NCI-H2029 (cell line): ENCODE measurements around the gene CALHM2.

Experiments used
- DNase-seq: peaks from one replicate; lab custom pipeline; 2025; lab: John Stamatoyannopoulos, UW

Gene CALHM2

GRCh38 chr10:103416436-103417147 lies 35.6 kb downstream of the CALHM2 start:
- no peak for DNase-seq

- no peak for DNase-seq
Measured at GRCh38 chr10:103415581-103415980, 36.6 kb downstream of the CALHM2 start.

GRCh38 chr10:103413564-103413963 lies 38.6 kb downstream of the CALHM2 start:
- no peak for DNase-seq

- no peak for DNase-seq
Measured at GRCh38 chr10:103397191-103397825, 54.9 kb downstream of the CALHM2 start.

GRCh38 chr10:103396789-103397087 lies 55.4 kb downstream of the CALHM2 start:
- DNase-seq, result no peak
